Uterus (tissue), 4 donors: Measurements from ENCODE around the gene CD81. TPM values are rescaled to one million over a fixed set of nuclear protein-coding genes. Genes with fewer than 3 reads are reported as not detected.

Source experiments
- DNase-seq, 2 donors: peaks; one replicate each; pipeline ENCODE4 v3.0.0-alpha.2; 2019 to 2020
- H3K27ac ChIP-seq, 2 donors: fragments of 200-600 bp; sonication (generic); 1 replicate in 1 of 2; 2 replicates in 1 of 2; pipeline ENCODE4 v1.5.1; 2016 to 2018
- H3K27me3 ChIP-seq, 2 donors: fragments of 200-600 bp; sonication (generic); one replicate each; pipeline ENCODE4 v1.5.1; 2018 to 2019; ENCODE audit warnings: control low read depth in 1 of 2
- H3K36me3 ChIP-seq, 2 donors: fragments of 200-600 bp; sonication (generic); one replicate each; pipeline ENCODE4 v1.5.1; 2019; ENCODE audit warnings: control low read depth in 1 of 2
- H3K4me1 ChIP-seq, 2 donors: fragments of 200-600 bp; sonication (generic); one replicate each; pipeline ENCODE4 v1.5.1; 2018 to 2019; ENCODE audit warnings: control low read depth in 1 of 2
- H3K4me3 ChIP-seq, 2 donors: fragments of 200-600 bp; sonication (generic); 1 replicate in 1 of 2; 2 replicates in 1 of 2; pipeline ENCODE4 v1.5.1; 2018 to 2019; ENCODE audit warnings: mild to moderate bottlenecking in 1 of 2
- H3K9me3 ChIP-seq, 2 donors: fragments of 200-600 bp; sonication (generic); one replicate each; pipeline ENCODE4 v1.5.1; 2019; ENCODE audit warnings: control low read depth in 1 of 2
- POLR2A ChIP-seq, 2 donors: fragments of 450-650 bp; IDR thresholded peaks; one replicate each; pipeline ENCODE4 v1.6.1; 2016; ENCODE audit warnings: antibody characterized with exemption in 2 of 2, mild to moderate bottlenecking in 1 of 2, moderate library complexity in 1 of 2
- intact Hi-C: fragments of 100-400 bp; cut with DNase I; formaldehyde crosslinking; loops from one replicate; pipeline ENCODE4 v1.15.1; 2023; ENCODE audit warnings: low total_unique reads
- total RNA-seq, 4 donors: library from RNA; depleted of rRNA in 3 of 4; stranded (reverse); fragments of >200 nt in 3 of 4; gene quantifications; one replicate each; pipeline versions ENCODE4 v1.1.0 to v1.2.4, GENCODE V29; 2014 to 2023
- TF ChIP-seq, protein P1 (sequence below), 4 experiments: fragments of 200-600 bp in 2 of 4; fragments of 450-650 bp in 2 of 4; sonication (generic) in 2 of 4; IDR thresholded peaks; one replicate each; pipeline ENCODE4 v1.5.1; 2016 to 2019; ENCODE audit warnings: antibody characterized with exemption in 4 of 4, mild to moderate bottlenecking in 2 of 4, moderate library complexity in 1 of 4
- donor health status: DM: yes; HTN: yes; CAD: no.

CD81 gene
- total RNA-seq, 4 donors from 2014 or later = 394 to 852 (median 626) TPM

- no peak for TF ChIP-seq POLR2A (IDR thresholded peaks at IDR 0.05)
- TF ChIP-seq, protein P1, sequence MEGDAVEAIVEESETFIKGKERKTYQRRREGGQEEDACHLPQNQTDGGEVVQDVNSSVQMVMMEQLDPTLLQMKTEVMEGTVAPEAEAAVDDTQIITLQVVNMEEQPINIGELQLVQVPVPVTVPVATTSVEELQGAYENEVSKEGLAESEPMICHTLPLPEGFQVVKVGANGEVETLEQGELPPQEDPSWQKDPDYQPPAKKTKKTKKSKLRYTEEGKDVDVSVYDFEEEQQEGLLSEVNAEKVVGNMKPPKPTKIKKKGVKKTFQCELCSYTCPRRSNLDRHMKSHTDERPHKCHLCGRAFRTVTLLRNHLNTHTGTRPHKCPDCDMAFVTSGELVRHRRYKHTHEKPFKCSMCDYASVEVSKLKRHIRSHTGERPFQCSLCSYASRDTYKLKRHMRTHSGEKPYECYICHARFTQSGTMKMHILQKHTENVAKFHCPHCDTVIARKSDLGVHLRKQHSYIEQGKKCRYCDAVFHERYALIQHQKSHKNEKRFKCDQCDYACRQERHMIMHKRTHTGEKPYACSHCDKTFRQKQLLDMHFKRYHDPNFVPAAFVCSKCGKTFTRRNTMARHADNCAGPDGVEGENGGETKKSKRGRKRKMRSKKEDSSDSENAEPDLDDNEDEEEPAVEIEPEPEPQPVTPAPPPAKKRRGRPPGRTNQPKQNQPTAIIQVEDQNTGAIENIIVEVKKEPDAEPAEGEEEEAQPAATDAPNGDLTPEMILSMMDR (IDR thresholded peaks at IDR 0.05) = no peak
- Histone ChIP-seq H3K9me3 (no peaks in the 10 kb centered on the region), H3K36me3 (no peaks in the 10 kb centered on the region), H3K4me1 (peaks cover 7 to 16% of the 10 kb centered on the region in 2 donors), H3K27me3 (no peaks in the 10 kb centered on the region), H3K4me3 (peak overlapping the region; percentile 47 to 48), H3K27ac (peak overlapping the region; percentile 96 to 97)
- no peak for DNase-seq
- intact Hi-C loops = loop anchor here (5.0 kb wide), 1 partner anchor 92 kb away; no protein-coding TSS in a partner anchor
These were observed 22.5 kb downstream of the CD81 start for GRCh38 chr11:2399488-2400068.

DNA sequence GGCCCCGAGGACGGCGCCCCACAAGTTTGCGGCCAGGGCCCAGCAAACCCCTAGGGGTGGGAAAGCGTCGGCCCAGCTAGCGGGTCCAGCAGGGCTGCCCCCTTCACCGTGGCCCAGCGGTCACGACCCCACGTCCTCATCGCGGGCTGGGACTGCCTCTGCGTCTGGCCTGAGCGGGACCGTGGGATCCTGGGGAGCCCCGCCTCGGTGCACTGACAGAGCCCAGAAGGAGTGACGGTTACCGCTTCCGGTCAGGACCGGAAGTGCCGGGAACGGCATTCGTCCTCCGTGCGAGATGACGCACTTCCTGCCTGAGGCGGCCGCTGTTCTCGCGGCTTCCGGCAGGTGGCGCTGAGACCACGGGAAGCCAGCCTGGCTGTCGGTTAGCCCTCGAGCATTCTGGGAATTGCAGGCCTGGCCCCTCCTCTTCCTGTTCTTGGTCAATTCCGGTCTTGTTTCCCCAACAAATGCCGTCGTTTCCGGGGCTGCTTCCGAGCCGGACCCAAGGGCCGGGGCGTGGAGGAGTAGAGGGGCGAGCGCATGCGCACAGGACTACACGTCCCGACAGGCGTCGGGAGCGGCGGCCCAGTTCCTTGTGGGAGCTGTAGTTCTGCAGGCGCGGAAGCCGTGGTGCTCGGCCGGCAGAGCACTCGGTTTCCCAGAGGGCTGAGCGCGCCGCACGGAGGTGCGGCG, 23.1 kb downstream of the CD81 start, which contains the start of gene TSSC4:
TSS of gene TSSC4 (plus strand) at position 682 of the 693 bp plus-strand sequence. CDS start 1,884 bp downstream, outside the sequence.
- peak; percentile 100 for DNase-seq
- no peaks in the 10 kb centered on the region for H3K36me3 ChIP-seq
- peak within 1 kb of the TSS; percentile 96 to 97 for H3K27ac ChIP-seq
- H3K4me1 ChIP-seq = peaks cover 7 to 16% of the 10 kb centered on the region in 2 donors
- no peaks in the 10 kb centered on the region for H3K27me3 ChIP-seq
- H3K4me3 ChIP-seq = peak within 1 kb of the TSS; percentile 85 to 99
- H3K9me3 ChIP-seq = no peaks in the 10 kb centered on the region
- peak; percentile 84 to 92 for TF ChIP-seq POLR2A (IDR thresholded peaks at IDR 0.05)
- TF ChIP-seq, protein P1 (IDR thresholded peaks at IDR 0.05) = peak; percentile 91 to 100 (median 98)
- intact Hi-C loops = loop anchor here (5.0 kb wide), 1 partner anchor 93 kb away; no protein-coding TSS in a partner anchor

GRCh38 chr11:2400762-2401435, 23.8 kb downstream of the CD81 start:
- no peaks in the 10 kb centered on the region for H3K27me3 ChIP-seq
- peak overlapping the region; percentile 91 to 96 for H3K27ac ChIP-seq
- H3K4me1 ChIP-seq = peaks cover 7 to 16% of the 10 kb centered on the region in 2 donors
- peak in 1 of 2 donors; percentile 42 for TF ChIP-seq POLR2A (IDR thresholded peaks at IDR 0.05)
- TF ChIP-seq, protein P1 (IDR thresholded peaks at IDR 0.05) = no peak
- intact Hi-C loops = loop anchor here (5.0 kb wide), 1 partner anchor 94 kb away; no protein-coding TSS in a partner anchor
- H3K36me3 ChIP-seq = no peaks in the 10 kb centered on the region
- no peak for DNase-seq
- no peaks in the 10 kb centered on the region for H3K9me3 ChIP-seq
- H3K4me3 ChIP-seq = peak overlapping the region; percentile 85 to 99

GRCh38 chr11:2401436-2401984, 24.4 kb downstream of the CD81 start:
- TF ChIP-seq POLR2A (IDR thresholded peaks at IDR 0.05) = no peak
- TF ChIP-seq, protein P1 (IDR thresholded peaks at IDR 0.05) = no peak
- H3K27me3 ChIP-seq = no peaks in the 10 kb centered on the region
- no peaks in the 10 kb centered on the region for H3K9me3 ChIP-seq
- peak overlapping the region; percentile 85 to 99 for H3K4me3 ChIP-seq
- DNase-seq = no peak
- H3K27ac ChIP-seq = peak overlapping the region; percentile 91 to 96
- peaks cover 7 to 16% of the 10 kb centered on the region in 2 donors for H3K4me1 ChIP-seq
- H3K36me3 ChIP-seq = no peaks in the 10 kb centered on the region
- intact Hi-C loops = loop anchor here (5.0 kb wide), 1 partner anchor 94 kb away; no protein-coding TSS in a partner anchor
